Left hindlimb (tissue), 1 donor: ENCODE data around the gene CKAP4.
A peak's percentile ranks its signal among the peaks of the same experiment; 100 is the strongest.

Experiments
- DNase-seq: peaks from one replicate; pipeline ENCODE4 v3.0.0-alpha.2; 2018

The CKAP4 gene

DNA sequence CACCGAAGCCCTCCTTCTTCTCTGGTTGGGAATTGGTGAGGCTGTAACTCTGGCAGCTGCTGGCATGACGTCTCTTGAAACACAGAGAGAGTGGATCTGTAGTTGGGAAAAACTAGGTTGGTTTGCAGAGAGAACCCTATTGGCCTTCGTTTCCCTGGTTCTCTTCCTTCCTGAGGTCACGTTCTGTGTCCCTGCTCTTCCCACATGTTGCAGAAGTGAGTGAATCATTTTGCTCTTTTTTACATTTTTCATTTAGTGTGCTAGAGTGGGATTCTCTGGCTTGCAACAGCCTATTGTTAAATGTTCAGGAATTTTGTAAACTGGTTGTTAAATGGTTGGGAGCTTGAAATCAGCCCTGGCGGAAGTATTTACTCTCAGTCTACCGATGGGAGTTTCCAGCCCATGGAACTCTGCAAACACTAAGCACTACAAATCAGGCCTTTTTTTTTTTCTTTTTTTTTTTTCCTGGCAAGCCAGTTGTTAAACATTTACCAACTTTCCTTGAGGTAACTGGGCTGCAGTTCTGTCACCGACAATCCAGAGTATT lies 26.8 kb upstream of the CKAP4 start:
- DNase-seq: no peak

DNA sequence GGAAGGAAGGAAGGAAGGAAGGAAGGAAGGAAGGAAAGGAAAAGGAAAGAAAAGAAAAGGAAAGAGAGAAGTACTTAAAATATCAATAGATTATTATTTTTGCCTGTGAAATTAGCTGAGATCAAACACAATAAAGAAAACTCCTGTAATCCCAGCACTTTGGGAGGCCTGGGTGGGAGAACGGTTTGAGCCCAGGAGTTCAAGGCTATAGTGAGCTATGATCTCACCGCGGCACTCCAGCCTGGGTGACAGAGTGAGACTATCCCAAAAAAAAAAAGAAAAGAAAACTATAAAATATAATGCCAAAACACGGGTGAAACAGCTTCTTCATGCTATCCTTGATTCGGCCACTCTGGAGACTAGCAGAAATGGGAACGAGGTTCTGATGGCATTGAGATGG lies 26.2 kb upstream of the CKAP4 start:
- DNase-seq: no peak

- DNase-seq: no peak
Measured at GRCh38 chr12:106273491-106273890, 25.7 kb upstream of the CKAP4 start.

GRCh38 chr12:106271575-106272505 lies 24.0 kb upstream of the CKAP4 start:
- no peak for DNase-seq

GRCh38 chr12:106269150-106269771 lies 21.4 kb upstream of the CKAP4 start:
- DNase-seq: no peak

DNA sequence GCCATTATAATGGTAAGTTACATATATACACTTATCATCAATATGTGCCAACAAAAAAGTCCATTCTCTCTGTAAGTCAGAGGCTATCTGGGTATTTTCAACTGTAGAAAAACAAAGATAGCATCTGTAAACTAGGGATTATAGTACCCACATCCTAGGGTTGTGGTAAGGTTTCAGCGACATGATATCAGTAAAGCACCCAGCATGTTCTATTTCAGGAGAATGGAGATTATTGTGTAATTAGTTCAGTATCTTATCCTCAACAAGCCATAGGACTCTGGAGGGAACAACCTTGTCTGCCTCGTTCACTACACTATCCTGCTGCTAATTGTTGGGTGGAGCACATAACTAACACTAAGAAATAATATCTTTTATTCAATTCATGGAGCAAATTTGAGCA lies 19.7 kb upstream of the CKAP4 start:
- DNase-seq: no peak

DNA sequence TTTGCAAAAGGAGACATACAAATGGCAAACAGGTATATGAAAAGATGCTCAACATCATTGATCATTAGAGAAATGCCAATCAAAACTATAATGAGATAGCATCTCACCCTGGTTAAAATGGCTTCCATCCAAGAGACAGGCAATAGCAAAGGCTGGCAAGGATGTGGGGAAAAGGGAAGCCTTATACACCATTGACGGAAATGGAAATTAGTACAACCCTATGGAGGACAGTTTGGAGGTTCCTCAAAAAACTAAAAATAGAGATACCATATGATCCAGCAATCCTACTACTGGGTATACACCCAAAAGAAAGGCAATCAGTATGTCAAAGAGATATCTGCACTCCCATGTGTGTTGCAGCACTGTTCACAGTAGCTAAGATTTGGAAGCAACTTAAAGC lies 17.3 kb upstream of the CKAP4 start:
- no peak for DNase-seq

DNA sequence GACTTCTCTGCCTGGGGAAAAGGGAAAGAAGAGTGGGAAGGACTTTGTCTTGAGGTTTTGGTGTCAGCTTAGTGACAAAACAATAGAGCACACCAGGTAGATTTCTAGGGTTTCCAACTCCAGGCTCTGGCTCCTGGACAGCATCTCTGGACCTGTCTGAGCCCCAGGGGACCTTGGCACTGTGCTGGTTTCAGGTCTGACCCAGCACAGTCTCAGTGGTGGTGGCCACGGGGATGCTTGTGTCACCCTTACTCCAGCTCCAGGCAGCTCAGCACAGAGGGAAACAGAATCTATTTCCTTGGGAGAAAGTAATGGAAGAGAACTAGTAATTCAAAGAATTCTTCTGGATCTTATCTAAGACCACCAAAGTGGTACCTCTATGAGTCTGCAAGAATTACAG lies 11.1 kb upstream of the CKAP4 start:
- DNase-seq: no peak

DNA sequence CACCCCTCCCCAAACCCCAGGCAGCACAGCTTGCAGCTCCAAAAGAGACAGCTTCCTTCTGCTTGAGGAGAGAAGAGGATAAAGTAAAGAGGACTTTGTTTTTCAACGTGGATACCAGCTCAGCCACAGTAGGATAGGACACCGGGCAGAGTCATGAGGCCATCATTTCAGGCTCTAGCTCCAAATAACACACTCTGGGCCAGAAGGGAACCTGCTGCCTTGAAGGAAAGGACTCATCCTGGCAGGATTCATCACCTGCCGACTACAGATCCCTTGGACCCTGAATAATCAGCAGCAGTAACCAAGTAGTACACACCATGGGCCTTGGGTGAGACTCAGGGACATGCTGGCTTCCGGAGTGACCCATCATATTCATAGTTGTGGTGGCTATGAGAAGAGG lies 10.4 kb upstream of the CKAP4 start:
- no peak for DNase-seq

- DNase-seq: no peak
Measured at GRCh38 chr12:106256524-106256923, 8.7 kb upstream of the CKAP4 start.

GRCh38 chr12:106255952-106256351 lies 8.1 kb upstream of the CKAP4 start:
- DNase-seq: no peak

- no peak for DNase-seq
Measured at GRCh38 chr12:106255493-106255892, 7.7 kb upstream of the CKAP4 start.

DNA sequence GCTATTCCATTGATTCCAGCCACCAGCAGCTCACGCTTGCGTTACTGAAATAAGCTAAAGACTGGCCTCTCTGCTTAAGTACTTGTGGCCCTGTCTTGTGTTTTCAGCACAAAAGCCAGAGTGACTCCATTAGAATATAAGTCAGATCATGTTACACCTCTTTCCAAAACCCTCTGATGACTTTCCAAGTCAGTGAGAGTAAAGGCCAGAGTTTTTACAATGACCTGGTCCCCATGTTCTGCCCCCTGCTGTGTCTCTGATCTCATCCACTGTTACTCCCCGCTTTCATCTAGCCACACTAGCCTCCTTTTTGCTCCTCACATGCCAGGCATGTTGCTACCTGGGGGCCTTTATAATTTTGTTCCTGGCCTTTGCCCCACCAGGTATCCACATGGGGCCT lies 6.9 kb upstream of the CKAP4 start:
- no peak for DNase-seq

- DNase-seq: peak; percentile 65
Measured at GRCh38 chr12:106251631-106252455, 4.0 kb upstream of the CKAP4 start.

DNA sequence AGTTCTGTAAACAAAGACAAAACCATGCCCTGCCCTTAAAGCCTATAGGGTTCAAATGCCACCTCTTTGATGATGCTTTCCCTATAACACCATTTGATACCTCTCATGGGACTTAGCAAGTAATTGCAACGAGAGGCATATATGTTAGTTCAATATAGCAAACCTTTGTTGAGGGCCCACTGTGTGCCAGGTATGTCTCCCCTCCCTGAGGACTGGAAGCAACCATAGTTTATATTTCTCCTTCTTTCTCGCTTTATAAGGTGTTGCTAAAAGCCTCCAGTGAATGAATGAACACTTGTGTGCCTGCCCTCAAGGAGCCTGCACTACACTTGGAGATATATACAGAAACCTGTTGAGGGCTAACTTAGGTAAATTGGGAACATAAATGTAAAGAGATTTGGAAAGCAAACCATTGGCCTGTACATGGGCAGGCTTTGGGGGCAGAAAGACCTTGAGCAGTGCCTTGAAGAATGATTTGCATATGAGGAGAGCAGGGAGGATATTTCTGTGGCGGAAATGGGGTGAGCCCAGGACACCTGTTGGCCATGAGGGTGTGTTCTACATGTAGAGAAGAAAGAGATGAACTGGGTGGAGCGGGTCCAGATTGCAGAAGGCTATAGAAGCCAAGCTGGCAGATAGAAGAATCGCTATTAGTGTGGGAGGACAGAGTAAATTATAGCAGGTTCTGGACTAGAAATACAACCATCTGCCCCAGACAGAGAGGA lies 1.8 kb upstream of the CKAP4 start:
- no peak for DNase-seq

GRCh38 chr12:106248846-106249371 lies 1.1 kb upstream of the CKAP4 start:
- DNase-seq: no peak

DNA sequence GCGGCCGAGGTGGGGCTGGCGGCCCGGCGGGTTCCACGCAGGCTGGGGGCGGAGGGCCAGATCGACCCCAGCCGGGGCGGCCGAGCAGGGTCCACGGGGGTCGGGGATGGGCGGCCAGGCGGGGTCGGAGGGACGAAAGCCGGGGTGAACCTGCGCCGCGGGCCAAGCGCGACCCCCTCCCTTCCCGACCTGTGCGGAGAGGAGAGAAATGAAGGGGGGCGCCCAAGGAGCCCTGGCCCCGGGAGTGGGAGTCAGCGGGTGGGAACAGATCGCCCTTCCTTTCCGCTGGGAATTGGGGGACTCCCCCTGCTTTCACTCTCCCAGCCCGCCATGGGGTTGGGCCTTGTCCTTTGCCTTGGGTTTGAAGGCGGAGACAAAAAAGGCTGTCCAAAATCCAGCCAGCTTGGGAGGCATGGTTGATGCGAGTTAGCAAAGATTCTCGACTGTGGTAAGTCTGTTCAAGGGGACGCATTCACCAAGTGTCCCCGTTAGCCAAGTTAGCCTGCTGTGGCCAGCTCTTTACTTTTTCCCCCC lies 559 bp upstream of the CKAP4 start:
- peak; percentile 86 for DNase-seq

- peak; percentile 69 for DNase-seq
Measured at GRCh38 chr12:106246891-106247673, 738 bp downstream of the CKAP4 start.

GRCh38 chr12:106245767-106246166 lies 2.1 kb downstream of the CKAP4 start:
- DNase-seq: no peak

DNA sequence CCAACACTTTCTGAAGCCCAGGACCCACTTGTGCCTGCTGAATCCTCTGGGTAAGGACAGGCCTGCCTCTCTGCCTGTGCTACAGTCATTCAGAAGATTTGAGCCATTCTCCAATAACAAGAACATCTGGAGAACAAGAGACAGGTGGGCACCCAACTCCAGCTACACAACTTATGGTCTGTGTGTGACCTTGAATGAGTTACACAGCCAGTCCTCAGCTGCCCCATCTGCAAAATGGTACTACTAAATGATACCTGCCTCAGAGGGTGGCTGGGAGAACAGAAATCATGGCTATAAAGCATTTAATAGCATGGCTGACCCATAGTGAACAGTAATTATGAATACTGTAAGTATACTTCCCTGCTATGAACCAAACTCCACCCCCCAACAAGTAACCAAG lies 4.2 kb downstream of the CKAP4 start:
- DNase-seq: no peak

GRCh38 chr12:106240821-106241220 lies 7.0 kb downstream of the CKAP4 start:
- no peak for DNase-seq
